HG03064 (cell line): ENCODE results near the gene LRIT1.

Experiments used
- ATAC-seq: cut with Tn5 transposase; IDR thresholded peaks from one replicate; pipeline ENCODE4 v1.9.1; 2021; ENCODE audit warnings: low read depth; ENCODE audit not compliant: unreplicated experiment

The LRIT1 gene

GRCh38 chr10:84214612-84215235 lies 26.6 kb downstream of the LRIT1 start:
- ATAC-seq, result peak; percentile 75

- ATAC-seq, result no peak
Measured at GRCh38 chr10:84214046-84214572, 27.2 kb downstream of the LRIT1 start.

- no peak for ATAC-seq
Measured at GRCh38 chr10:84213076-84213475, 28.3 kb downstream of the LRIT1 start.

GRCh38 chr10:84212014-84212413 lies 29.3 kb downstream of the LRIT1 start:
- no peak for ATAC-seq

- ATAC-seq, result no peak
Measured at GRCh38 chr10:84211566-84211965, 29.8 kb downstream of the LRIT1 start.

- no peak for ATAC-seq
Measured at GRCh38 chr10:84208023-84208422, 33.3 kb downstream of the LRIT1 start.

GRCh38 chr10:84205853-84206525 lies 35.4 kb downstream of the LRIT1 start:
- no peak for ATAC-seq

GRCh38 chr10:84205049-84205852 lies 36.1 kb downstream of the LRIT1 start:
- ATAC-seq, result peak; percentile 79

- no peak for ATAC-seq
Measured at GRCh38 chr10:84204610-84205009, 36.7 kb downstream of the LRIT1 start.

GRCh38 chr10:84204122-84204521 lies 37.2 kb downstream of the LRIT1 start:
- ATAC-seq, result no peak

GRCh38 chr10:84202349-84202748 lies 39.0 kb downstream of the LRIT1 start:
- no peak for ATAC-seq

- ATAC-seq, result no peak
Measured at GRCh38 chr10:84201682-84202081, 39.7 kb downstream of the LRIT1 start.

GRCh38 chr10:84201244-84201606 lies 40.1 kb downstream of the LRIT1 start:
- ATAC-seq, result no peak

- ATAC-seq, result no peak
Measured at GRCh38 chr10:84200537-84201243, 40.7 kb downstream of the LRIT1 start.

GRCh38 chr10:84198206-84198915 lies 43.0 kb downstream of the LRIT1 start:
- ATAC-seq, result no peak

- no peak for ATAC-seq
Measured at GRCh38 chr10:84197643-84198042, 43.7 kb downstream of the LRIT1 start.

- ATAC-seq, result no peak
Measured at GRCh38 chr10:84196941-84197340, 44.4 kb downstream of the LRIT1 start.

GRCh38 chr10:84196083-84196482 lies 45.3 kb downstream of the LRIT1 start:
- no peak for ATAC-seq

- no peak for ATAC-seq
Measured at GRCh38 chr10:84195044-84195830, 46.1 kb downstream of the LRIT1 start.
